GM12872 (cell line): ENCODE results near the gene PTH1R.

Experiments
- CTCF ChIP-seq: IDR thresholded peaks from 3 replicates; pipeline ENCODE4 v1.5.1; 2011; ENCODE audit warnings: low read depth, mild to moderate bottlenecking, low read length, moderate library complexity; ENCODE audit not compliant: insufficient read depth

PTH1R gene

GRCh38 chr3:46921871-46922271 lies 44.4 kb downstream of the PTH1R start:
- TF ChIP-seq CTCF = no peak

GRCh38 chr3:46922426-46922825 lies 44.9 kb downstream of the PTH1R start:
- no peak for TF ChIP-seq CTCF

GRCh38 chr3:46922871-46923558 lies 45.5 kb downstream of the PTH1R start:
- TF ChIP-seq CTCF = no peak

GRCh38 chr3:46923559-46924350 lies 46.2 kb downstream of the PTH1R start:
- peak; percentile 76 for TF ChIP-seq CTCF

- no peak for TF ChIP-seq CTCF
Measured at GRCh38 chr3:46924921-46925584, 47.5 kb downstream of the PTH1R start.

- no peak for TF ChIP-seq CTCF
Measured at GRCh38 chr3:46925585-46925934, 48.0 kb downstream of the PTH1R start.

GRCh38 chr3:46926039-46926438 lies 48.5 kb downstream of the PTH1R start:
- no peak for TF ChIP-seq CTCF
